Activated CD8-positive, alpha-beta memory T cell treated with anti-CD3 and anti-CD28 coated beads, Interleukin-2, amount 50 U/mL, for 24 hours (primary cell): ENCODE measurements around the gene SNAP47.
A peak's percentile ranks its signal among the peaks of the same experiment; 100 is the strongest.

ENCODE experiments used
- DNase-seq: peaks from one replicate; pipeline ENCODE4 v3.0.0-alpha.2; 2020; ENCODE audit errors: extremely low read depth

The SNAP47 gene

GRCh38 chr1:227749225-227749624, 14.0 kb downstream of the SNAP47 start:
- DNase-seq = no peak

DNA sequence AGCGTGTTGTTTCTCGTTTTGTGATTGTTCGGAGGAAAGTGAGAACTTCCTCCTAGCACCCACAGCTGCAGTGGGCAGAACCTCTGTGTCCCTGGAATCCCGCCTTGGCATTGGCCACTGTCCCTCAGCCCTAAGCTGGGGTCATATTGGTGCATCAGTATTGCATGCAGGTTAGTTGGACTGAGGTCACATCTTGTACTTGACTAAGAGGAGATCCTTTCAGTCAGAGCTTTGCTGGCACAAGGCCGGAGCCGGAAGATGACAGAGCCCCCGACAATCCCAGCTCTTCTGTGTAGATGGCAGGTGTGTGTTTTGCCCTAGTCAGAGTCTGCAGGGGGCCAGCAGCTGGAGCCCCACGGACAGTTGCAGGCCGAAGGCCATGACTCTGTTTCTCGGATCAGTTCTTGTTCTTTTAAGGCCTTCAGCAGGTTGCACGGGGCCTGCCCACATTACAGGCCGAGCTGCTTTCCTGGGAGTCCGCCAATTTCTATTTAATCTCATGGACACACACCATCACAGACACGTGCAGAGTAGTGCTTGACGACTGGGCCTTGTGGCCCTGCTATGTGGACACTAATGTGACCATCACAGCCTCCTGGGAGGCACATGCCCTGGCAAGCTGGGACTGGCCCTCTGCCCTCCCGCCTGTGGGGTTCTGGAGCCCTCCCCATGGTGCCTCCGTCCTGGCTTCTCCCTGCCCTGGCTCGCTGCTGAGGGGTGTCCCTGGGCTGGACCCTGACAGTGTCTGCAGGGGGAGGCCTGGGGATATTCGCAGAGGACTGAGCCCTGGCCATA, 14.9 kb downstream of the SNAP47 start:
- DNase-seq = no peak

DNA sequence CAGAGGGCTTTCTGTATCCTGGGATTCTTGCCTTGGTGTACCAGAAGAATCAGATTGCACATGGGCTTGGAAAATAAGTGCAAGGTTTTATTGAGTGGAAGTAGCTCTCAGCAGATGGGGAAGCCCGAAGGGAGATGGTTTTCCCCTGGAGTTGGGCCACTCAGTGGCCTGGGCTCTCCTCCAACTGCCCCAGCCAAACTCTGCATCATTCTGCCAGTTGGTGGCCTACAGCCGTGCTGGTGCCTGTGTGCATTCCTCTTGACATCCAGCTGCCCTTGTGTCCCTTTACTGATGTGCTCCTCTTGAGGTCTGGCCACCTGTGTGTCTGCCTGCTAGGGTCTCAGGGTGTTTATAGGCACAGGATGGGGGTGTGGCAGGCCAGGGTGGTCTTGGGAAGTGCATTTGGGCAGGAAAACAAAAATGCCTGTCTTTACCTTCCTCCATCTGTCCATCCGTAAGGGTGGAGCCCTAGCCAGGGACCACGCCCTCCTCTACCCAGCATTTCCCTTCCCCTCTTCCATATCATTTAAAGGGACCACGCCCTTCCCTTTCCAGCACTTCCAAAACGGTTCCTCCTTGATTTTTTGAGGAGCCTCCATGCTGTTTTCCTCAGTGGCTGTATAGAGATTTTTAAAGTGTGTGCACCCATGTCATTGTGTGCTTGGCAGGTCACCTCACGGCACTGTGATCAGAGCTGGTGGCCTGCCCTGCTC, 18.9 kb downstream of the SNAP47 start:
- DNase-seq = no peak

GRCh38 chr1:227754958-227755357, 19.7 kb downstream of the SNAP47 start:
- no peak for DNase-seq

DNA sequence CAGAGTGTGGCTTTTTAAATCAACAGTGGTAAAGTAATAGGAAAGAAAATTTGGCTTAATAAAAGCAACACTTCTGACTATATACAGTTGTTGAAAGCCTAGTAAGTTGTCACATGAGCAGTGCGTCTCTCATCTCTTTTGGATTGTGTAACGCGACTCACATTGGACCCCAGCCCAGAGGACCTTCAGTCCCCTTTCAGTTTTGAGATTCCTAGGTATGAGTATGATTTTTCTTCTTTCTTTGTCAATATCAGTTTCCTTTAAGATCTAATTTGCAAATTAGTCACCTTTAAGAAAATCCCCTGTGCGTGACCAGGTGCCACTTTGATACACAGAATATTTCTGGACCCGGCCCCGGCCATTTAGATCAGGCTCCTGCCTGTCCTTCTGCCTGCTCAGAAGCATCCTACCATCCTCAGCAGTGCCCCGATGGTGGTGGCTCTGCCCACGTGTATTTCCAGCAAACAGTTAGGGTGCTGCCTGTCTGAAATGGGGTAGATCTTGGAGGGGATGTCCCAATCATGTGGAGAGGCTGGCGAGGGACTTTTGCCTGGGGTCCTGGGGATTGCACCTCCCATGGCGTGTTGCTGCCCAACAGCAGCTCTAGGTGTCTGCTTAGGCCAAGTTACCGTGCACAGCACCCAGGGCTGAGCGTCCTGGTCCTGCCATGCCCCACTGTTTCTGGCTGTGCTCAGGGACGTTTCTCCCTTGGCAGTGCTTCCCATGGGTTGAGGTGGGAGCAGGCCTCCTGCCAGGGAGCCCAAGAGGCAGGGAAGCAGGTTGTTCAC, 21.1 kb downstream of the SNAP47 start:
- no peak for DNase-seq

DNA sequence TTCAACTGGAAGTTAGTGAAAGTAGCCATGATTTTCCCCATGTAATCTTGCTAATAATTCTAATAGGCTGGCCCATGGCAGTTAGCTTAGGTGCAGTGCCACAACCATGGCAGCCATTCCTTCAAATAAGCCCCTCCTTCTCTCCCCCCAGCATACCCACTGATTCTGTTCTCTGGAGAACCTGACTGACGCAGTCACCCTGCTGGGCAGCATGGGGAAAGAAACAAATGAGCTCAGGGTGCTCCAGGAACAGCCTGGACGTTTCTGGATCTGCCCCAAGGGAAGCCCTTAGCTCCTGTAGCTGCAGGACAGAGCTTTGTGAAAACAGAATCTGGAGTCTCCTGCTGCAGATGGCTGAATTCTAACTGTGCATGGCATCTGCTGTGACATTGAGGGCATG, 22.5 kb downstream of the SNAP47 start:
- DNase-seq = no peak

- no peak for DNase-seq
Observed at GRCh38 chr1:227758366-227758765, 23.1 kb downstream of the SNAP47 start.

- DNase-seq = no peak
Observed at GRCh38 chr1:227759341-227760300, 24.4 kb downstream of the SNAP47 start.

- DNase-seq = no peak
Observed at GRCh38 chr1:227760377-227760776, 25.1 kb downstream of the SNAP47 start.

DNA sequence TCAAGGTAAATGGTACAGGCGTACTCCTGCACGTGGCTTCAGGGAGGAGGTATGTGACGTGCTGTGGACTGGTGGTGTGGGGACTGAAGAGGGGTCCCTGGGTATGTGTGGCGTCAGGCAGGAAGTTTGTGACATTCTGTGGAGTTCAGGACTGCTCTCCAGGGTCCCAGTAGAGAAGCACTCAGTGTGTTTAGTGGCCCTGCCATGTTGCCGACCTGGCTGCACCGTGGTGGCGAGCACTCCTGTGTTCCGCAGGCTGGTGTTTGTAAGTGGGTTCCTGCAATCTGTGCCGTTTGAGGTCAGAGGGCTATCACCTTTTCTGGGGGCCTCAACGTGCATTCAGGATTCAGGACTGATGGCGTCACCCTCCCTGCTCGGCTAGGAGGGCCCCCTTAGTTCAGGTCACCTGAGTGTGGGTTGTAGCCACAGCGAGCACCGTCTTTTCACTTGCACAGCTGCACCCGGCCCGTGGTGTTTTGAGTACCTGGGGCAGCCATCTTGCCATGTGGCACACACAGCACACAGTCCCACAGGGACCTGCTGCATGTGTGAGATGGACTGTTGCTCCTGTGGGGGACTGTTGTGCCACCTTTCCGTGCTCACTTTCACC, 26.5 kb downstream of the SNAP47 start:
- no peak for DNase-seq

DNA sequence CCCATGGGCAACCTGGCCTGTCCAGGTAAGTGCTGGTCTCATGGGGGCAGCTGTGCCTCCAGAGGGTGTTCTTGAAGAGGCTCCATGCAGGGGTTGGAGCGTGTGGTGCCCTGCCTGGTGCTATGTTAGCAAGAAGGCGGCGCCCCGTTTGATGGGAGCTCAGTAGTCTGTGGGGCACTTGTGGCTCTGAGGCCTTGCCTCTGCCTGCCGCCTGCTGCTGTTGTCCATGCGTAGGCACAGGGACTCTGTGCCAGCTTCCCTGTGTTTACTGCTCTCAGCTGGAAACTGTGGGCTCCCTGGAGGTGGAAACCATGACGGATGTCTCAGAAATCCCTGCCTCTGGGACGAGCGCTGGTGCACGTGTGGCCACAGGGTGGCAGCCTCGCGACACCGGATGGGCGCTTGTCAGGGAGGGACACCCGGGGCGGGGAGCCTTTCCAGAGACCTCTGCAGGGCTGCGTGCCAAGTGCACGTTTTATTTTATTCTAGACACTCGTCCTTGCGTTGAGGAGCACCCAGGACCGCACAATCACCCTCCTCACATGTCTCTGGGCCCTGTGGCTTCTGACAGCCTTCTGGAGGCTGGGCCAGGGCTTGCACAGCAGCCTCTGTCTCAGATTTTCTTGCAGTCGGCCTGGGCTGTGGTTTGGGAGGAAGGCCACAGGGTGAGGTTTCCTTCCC, 27.1 kb downstream of the SNAP47 start:
- DNase-seq = peak; percentile 58

GRCh38 chr1:227763246-227764018, 28.2 kb downstream of the SNAP47 start:
- DNase-seq = no peak

DNA sequence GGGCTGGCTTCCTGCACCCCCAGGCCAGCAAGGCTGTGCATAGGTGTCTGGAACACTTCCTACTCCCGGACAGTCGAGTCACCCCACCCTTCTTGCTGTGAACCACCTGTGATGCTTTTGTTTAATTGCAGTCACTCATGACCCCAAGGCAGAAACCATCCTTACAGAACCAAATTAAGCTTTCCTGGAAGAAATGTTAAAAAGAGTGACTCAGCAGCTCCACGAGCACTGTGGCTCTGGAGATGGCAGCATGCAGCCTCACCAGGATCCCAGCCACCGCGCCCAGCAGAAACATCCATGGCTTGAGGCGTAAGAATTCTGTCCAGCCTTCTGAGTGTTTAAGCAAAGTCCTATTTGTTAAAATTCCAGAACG, 28.8 kb downstream of the SNAP47 start:
- no peak for DNase-seq

DNA sequence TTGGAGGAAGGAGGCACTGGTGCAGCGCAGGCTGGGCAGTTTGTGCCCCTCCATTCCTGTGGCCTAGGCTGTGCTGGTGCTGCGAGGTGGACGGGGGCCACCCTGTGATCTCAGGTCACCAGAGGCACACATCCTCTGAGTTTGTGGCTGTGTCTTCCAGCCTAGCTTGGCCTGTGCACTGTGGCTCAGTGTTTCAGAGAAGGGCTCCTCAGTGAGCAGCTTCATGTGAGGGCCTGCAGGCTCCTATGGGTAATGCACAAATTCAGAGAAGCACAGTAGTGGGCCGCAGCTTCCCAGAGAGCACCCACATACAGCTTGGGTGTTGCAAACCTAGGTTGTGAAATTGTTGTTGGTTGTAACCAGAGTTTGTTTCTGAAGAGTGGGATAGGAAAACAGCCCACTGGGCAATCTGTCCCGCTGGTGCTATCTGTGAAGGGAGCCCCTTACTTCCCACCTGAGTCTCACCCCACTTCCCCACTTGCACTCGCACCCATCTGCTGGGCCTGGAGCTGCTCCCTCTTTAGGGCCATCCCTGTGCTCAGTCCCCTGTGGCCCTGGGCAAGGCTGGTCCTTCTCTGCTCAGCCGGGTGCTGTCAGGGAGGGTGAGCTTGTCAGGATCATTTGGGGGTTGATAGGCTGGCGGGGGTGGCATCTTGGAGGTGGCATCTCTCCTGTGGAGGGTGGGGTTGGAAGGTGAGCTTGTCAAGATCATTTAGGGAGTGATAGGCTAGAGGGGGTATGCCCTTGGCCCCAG, 30.2 kb downstream of the SNAP47 start:
- no peak for DNase-seq

DNA sequence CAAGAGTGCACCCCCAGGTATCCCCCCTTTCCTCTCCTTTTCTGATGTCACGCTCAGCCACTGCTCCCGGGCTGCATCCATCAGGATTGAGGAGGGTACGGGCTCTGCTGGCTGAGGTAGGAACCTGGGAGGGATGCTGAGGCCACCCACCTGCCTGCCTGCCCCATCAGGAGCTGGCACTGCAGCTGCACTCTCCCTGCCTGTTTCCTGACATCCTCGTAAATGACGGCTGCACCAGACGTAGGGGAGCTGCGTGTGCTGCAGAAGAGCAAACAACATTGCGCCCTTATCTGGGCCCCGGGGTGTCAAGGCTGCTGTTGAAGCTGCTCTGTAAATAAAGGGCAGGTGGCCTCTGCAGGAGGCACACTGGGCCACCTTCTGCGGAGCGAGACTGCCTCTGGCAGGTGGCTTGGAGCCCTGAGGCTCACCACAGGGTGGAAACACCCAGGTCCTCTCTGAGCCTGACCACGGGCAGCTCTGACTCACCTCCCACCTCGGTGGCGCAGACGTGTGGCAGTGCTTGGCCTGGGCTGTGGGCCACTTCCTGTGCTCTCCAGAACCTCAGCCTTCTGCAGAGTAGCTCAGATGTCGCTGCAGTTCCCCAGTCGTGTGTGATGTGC, 30.9 kb downstream of the SNAP47 start:
- peak; percentile 31 for DNase-seq

DNA sequence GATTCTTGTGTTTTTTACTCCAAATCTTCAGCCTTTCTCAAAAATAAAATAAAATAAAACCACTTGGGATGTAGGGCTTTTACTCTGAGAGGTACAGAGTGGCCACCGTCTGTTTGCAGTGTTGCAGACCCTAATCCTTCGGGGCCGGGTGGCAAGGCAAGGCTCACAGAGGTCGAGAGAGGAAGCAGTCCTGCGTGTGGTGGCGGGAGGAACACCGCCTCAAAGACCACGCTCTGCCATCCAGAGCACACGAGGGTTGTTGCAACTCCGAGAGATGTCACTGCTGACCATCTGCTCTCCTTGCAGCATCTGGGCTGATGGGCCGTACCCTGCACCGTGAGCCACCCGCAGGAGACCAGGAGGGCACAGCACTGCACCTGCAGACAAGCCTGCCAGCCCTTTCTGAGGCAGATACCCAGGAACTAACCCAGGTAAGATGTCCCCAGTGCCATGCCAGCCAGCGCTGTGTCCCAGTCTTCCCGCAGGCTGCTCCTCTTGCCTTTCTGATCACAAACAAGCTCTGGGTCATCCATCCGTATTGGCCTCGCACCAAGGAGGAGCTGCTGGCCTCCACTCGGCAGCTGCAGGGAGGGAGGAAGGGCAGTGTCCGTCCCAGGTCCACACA, 31.5 kb downstream of the SNAP47 start:
- no peak for DNase-seq

DNA sequence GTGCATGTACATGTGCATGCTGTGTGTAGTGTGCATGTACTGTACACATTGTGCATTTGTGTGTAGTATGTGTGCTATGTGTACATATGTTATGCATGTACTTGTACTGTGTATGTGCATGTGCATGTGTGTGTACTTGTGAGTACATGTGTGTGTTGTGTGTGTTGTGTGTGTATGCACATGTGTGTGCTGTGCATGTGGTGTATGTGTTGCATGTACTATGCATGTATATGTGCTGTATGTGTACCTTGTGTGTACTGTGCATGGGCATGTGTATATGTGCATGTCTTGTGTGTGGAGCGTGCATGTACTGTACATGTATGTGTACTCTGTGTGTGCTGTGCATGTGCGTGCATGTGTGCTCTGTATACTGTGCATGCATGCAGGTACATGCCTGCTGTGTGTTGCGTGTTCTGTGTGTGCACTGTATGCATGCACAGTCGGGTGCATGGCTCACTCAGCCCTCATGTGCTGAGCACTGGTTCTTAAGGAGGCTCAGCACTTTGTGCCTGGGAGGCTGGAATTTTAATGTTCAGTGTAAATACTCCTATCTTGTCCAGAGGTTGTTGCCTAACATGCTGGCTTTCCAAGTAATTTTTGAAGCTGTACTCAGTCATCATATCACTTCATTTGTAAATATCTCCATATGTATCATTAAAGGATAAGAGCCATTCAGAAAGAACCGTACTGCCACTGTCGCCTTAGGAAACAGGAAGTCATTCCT, 32.3 kb downstream of the SNAP47 start:
- no peak for DNase-seq

GRCh38 chr1:227768125-227768439, 32.8 kb downstream of the SNAP47 start:
- DNase-seq = no peak
